GM19328 (cell line): ENCODE measurements around the gene SCN5A.

Experiments used
- ATAC-seq: cut with Tn5 transposase; IDR thresholded peaks from one replicate; pipeline ENCODE4 v1.9.1; 2021; ENCODE audit warnings: mild to moderate bottlenecking, moderate library complexity; ENCODE audit not compliant: unreplicated experiment

Gene SCN5A

GRCh38 chr3:38545983-38546382 lies 103.5 kb downstream of the SCN5A start:
- no peak for ATAC-seq

DNA sequence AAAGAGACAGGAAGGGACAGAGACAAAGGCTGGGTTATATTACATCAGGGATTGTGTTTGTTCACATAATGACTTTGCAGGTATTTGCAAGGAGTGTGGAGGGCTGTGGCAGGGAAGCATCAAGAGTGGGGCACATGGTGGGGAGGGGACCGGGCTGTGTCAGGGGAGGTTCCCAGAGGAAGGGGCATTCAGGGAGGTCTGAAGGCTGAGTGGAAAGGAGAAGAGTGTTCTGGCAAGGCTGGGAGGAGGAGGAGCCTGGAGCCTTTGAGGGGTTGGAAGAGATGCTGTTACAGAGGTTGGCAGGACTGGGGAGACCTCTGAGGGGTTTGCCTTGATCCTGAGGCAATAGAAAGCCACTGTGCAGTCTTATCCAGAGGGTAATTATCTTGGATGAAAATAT lies 103.9 kb downstream of the SCN5A start:
- no peak for ATAC-seq

DNA sequence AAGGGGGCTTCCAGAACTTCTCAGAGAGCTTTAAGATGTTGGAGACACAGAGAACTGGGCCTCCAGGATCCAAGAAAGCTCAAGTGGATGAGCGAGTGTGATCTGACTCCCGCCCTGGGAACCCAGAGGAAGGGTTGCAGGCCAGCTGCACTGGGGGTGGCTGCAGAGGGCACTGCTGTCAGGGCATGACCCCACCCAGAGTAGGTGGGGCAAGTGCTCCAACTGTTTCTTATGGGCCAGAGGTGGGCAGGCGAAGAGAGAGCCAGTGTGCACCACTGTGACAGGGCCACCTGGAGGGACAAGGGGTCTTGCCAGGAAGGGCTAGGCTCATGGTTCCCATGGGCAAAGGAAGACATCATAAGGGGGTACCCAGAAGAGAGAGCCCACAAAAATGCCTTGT lies 104.6 kb downstream of the SCN5A start:
- no peak for ATAC-seq

DNA sequence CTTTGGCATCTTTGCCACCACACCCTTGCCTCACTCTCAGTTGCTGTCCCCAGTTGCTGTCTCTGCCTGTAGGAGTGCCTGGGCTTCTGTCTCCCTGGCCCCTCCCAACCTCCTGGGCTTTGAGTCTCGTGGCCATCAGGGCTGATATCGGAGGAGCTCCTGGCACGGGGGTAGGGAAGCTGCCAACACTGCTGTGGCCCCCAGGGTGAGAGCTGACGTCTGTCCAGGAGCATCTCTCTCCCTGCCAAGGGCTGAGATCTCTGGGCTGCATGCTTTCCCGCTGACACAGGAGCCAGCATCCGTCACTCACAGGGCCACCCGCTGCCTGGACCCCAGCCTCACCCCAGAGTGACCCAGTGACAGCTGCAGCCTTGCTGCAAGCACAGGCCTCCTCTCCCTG lies 105.9 kb downstream of the SCN5A start:
- no peak for ATAC-seq

DNA sequence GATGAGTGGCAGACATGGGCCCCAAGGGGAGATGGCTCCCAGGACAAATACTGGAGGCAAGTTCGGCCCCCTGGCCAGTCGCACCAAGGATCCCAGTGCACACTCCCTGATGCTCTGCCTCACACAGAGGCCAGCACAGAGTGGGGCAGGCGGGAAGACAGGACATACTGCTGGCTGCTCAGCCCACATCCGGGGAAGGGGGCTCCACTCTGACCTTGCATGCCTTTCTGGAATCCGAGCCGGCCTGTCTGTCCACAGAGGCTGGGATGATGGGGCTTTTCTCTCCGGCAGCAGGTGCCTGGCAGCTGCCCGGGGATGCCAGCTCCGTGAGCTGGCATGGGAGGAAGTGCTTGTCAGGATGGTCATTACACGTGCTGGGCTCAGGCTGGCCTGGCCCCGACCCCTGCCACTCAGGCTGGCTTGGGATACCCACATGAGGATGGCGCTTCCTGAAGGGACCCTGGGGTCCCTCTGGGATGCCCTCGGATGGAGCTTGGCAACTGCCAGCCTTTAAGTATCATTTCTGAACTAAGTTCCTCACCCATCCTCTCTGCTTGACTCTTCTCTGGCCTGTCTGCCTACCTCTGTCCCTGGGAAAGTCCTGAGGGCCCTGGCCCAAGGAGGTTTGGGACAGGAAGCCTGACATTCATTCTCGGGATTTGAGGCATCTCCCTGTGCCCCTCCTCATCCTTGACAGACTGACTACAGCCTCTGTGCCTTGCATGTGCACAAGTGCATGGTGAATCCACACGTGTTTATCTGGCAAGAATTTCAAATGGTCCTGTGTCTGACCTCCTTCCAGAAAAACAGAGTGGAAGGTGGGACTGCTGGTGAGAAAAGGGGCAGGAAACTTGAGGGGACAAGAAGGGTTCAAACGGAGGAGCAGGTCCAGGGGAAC lies 106.8 kb downstream of the SCN5A start:
- ATAC-seq = no peak

GRCh38 chr3:38541806-38542205 lies 107.7 kb downstream of the SCN5A start:
- ATAC-seq = no peak

DNA sequence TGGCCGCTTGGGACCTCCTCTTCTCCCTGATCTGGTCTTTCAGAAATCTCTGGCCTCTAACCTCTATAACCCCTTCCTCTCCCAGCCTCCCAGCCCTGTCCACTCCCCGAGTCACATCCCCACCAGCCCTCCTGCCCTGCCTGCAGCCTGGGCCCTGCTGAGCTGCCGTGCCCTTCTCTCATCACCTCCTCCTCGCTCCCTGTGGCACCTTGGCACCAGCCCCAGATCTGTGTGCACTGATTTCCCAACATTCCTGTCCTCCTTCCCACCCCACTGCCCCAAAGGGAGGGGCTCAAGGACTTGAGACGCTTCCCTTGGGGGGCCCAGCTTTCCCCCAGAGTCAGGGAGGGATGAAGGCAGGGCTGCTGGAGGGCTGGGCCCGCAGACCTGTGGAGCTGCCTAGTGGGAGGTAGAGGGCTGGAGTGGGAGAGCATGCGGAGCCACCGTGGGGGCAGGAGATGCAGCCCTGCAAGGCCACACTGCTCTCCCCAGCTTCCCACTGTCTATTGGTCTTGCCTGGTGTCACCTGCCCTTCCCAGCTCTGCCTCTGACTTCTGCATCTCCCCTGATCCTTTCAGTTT lies 110.6 kb downstream of the SCN5A start:
- ATAC-seq = no peak

DNA sequence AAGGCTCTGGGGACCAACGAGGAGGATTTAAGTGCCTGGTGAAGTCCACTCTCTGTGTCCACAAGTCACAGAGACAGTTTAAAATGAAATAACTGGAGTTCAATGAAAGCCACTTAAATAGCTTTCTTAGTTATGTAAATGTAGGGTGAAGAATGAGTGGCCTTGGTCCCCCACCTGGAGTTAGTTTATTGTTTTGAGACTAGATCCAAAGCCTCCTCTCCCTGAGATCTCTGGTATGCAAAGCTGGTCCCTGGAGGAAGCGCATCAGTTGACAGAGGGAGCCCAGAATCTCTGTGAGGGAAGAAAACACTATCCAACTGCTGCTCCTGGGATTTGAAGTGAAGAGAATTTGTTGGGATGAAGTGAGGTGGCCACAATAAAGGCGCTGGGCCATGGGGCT lies 112.8 kb downstream of the SCN5A start:
- no peak for ATAC-seq

GRCh38 chr3:38534604-38535003 lies 114.9 kb downstream of the SCN5A start:
- no peak for ATAC-seq

DNA sequence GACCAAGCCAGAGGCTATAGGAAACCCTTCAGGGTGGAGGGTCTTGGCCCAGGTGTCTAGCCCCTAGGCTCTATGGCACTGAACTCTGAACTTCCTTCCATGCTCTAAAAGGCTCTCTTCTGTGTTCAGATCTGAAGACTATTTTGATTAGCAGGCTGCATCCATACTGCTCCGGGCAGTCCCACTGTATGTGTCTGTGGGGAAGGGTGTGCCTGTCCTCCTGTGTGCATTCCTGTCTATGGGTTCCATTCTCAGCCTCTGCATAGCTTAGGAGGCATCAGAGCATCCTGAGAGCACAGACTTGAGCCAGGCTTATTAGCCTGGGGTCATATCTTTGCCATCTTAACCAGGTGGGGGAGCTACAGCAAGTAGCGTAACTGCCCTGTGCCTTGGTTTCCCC lies 115.3 kb downstream of the SCN5A start:
- ATAC-seq = no peak

GRCh38 chr3:38533285-38533976 lies 116.1 kb downstream of the SCN5A start:
- no peak for ATAC-seq

- ATAC-seq = no peak
Observed at GRCh38 chr3:38532529-38532928, 117.0 kb downstream of the SCN5A start.

GRCh38 chr3:38528457-38528856 lies 121.0 kb downstream of the SCN5A start:
- ATAC-seq = no peak

GRCh38 chr3:38526792-38527191 lies 122.7 kb downstream of the SCN5A start:
- ATAC-seq = no peak

DNA sequence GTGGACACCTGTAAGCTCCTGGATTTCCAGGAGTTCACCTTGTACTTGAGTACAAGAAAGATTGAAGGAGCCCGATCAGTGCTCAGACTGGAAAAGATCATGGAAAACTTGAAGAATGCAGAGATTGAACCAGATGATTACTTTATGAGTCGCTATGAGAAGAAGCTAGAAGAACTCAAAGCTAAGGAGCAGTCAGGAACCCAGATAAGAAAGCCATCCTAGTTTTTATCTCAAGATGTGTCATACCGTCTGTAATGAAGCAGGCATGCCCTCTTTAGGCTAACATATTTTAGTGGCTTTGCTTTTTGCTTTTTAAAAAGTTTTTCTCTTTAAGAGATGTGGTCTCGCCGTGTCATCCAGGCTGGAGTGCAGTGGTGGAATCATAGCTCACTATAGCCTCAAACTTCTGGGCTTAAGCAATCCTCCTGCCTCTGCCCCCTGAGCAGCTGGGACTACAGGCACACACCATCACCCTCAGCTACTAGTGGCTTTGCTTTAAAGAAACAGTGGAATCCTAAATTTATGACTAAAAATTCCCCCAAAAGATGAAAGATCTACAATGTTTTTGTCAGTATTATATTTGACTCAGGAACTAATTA lies 125.2 kb downstream of the SCN5A start:
- no peak for ATAC-seq

- no peak for ATAC-seq
Observed at GRCh38 chr3:38522002-38522401, 127.5 kb downstream of the SCN5A start.

- ATAC-seq = no peak
Observed at GRCh38 chr3:38521391-38521987, 128.0 kb downstream of the SCN5A start.

GRCh38 chr3:38519651-38520050 lies 129.8 kb downstream of the SCN5A start:
- no peak for ATAC-seq

- no peak for ATAC-seq
Observed at GRCh38 chr3:38519000-38519399, 130.5 kb downstream of the SCN5A start.

DNA sequence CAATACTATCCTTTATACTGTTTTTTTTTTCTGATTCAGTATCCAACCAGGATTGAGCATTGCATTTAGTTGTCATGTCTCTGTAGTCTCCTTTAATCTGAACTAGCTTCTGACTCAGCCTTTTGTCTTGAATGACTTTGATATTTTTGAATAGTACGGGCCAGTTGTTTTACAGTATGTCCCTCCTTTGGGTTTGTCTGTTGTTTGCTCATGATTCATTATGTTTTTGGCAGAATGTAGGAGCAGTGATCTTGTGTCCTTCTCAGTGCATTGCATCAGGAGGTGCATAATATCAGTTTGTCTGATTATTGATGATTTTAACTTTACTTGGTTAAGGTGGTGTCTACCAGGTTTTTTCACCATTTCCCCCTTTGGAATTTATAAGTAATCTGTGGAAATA lies 132.8 kb downstream of the SCN5A start:
- no peak for ATAC-seq

DNA sequence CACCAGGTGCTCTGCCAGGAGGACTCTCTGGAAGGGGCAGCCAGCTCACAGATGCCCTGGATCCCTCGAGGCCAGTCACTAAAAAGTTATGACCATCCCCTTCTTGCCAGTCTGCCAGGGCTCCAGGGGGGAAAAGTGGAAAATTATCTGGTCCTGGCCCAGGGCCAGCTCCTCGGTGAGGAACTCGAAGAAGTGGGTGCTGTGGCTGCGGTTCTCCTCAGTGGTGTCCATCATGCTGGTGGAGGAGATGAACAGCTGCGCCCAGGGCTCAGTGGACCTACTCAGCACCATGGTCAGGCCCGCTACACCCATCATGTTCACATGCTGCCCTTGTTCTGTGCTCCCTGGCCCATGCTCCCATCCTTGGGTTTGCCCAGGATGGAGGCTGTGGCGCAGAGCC lies 134.1 kb downstream of the SCN5A start:
- no peak for ATAC-seq
